H9 (cell line): ENCODE measurements around the gene IGSF9B. TPM values are rescaled to one million over a fixed set of nuclear protein-coding genes. Genes with fewer than 3 reads are reported as not detected.
A peak's percentile ranks its signal among the peaks of the same experiment; 100 is the strongest.

Source experiments
- DNase-seq: peaks from one replicate; pipeline ENCODE4 v3.0.0-alpha.2; 2017
- H2AFZ ChIP-seq: one replicate; pipeline ENCODE4 v1.6.1; 2013; ENCODE audit warnings: mild to moderate bottlenecking, low read length, control low read depth, moderate library complexity
- H2AK5ac ChIP-seq: 2 replicates; pipeline ENCODE4 v1.6.1; 2013; ENCODE audit warnings: low read length, control low read depth, mixed read lengths; ENCODE audit not compliant: insufficient read length
- H2BK120ac ChIP-seq: one replicate; pipeline ENCODE4 v1.6.1; 2013; ENCODE audit warnings: low read depth, mild to moderate bottlenecking, low read length, control low read depth, inconsistent platforms; ENCODE audit not compliant: poor library complexity, severe bottlenecking
- H2BK12ac ChIP-seq: 2 replicates; pipeline ENCODE4 v1.6.1; 2013; ENCODE audit warnings: low read length, control low read depth, mixed read lengths, low read depth; ENCODE audit not compliant: insufficient read length
- H2BK15ac ChIP-seq: 2 replicates; pipeline ENCODE4 v1.6.1; 2013; ENCODE audit warnings: low read depth, low read length, control low read depth
- H2BK20ac ChIP-seq: one replicate; pipeline ENCODE4 v1.6.1; 2013; ENCODE audit warnings: low read depth, mild to moderate bottlenecking, low read length, control low read depth, inconsistent platforms; ENCODE audit not compliant: poor library complexity, severe bottlenecking
- H2BK5ac ChIP-seq: 2 replicates; pipeline ENCODE4 v1.6.1; 2013; ENCODE audit warnings: low read length, control low read depth, mixed read lengths; ENCODE audit not compliant: insufficient read length
- H3K14ac ChIP-seq: 2 replicates; pipeline ENCODE4 v1.6.1; 2013; ENCODE audit warnings: low read length, control low read depth; ENCODE audit not compliant: insufficient read depth
- H3K18ac ChIP-seq: 2 replicates; pipeline ENCODE4 v1.6.1; 2013; ENCODE audit warnings: low read depth, mild to moderate bottlenecking, mixed read lengths, low read length, control low read depth; ENCODE audit not compliant: insufficient read length
- H3K23ac ChIP-seq: 2 replicates; pipeline ENCODE4 v1.6.1; 2013; ENCODE audit warnings: low read length, control low read depth, mixed read lengths, low read depth; ENCODE audit not compliant: insufficient read length
- H3K23me2 ChIP-seq: 2 replicates; pipeline ENCODE4 v1.6.1; 2013; ENCODE audit warnings: low read depth, mild to moderate bottlenecking, mixed read lengths, low read length, control low read depth; ENCODE audit not compliant: insufficient read length, poor library complexity, severe bottlenecking
- H3K27ac ChIP-seq: 2 replicates; pipeline ENCODE4 v1.5.1; 2013; ENCODE audit warnings: low read length, control low read depth, mixed read lengths, low read depth; ENCODE audit not compliant: insufficient read length
- H3K27me3 ChIP-seq: 2 replicates; pipeline ENCODE4 v1.6.1; 2013; ENCODE audit warnings: low read length, control low read depth, inconsistent platforms; ENCODE audit not compliant: insufficient read depth
- H3K4ac ChIP-seq: 2 replicates; pipeline ENCODE4 v1.6.1; 2013; ENCODE audit warnings: low read depth, mild to moderate bottlenecking, control low read depth, inconsistent platforms, low read length, moderate library complexity
- H3K4me1 ChIP-seq: 2 replicates; pipeline ENCODE4 v1.6.1; 2013; ENCODE audit warnings: low read length, control low read depth, inconsistent platforms; ENCODE audit not compliant: insufficient read depth
- H3K4me2 ChIP-seq: 2 replicates; pipeline ENCODE4 v1.6.1; 2013; ENCODE audit warnings: low read length, control low read depth, mixed read lengths; ENCODE audit not compliant: insufficient read length, insufficient read depth
- H3K56ac ChIP-seq: 2 replicates; pipeline ENCODE4 v1.6.1; 2013; ENCODE audit warnings: low read depth, mild to moderate bottlenecking, mixed read lengths, low read length, control low read depth; ENCODE audit not compliant: insufficient read length
- H3K79me1 ChIP-seq: 2 replicates; pipeline ENCODE4 v1.6.1; 2013; ENCODE audit warnings: low read depth, mild to moderate bottlenecking, moderate library complexity, low read length, control low read depth, inconsistent platforms; ENCODE audit not compliant: insufficient read depth, poor library complexity, severe bottlenecking
- H3K79me2 ChIP-seq: 2 replicates; pipeline ENCODE4 v1.6.1; 2013; ENCODE audit warnings: low read length, control low read depth, inconsistent platforms; ENCODE audit not compliant: insufficient read depth
- H3K9ac ChIP-seq: 2 replicates; pipeline ENCODE4 v1.6.1; 2013; ENCODE audit warnings: low read length, control low read depth, mixed read lengths; ENCODE audit not compliant: insufficient read length; ENCODE audit errors: extremely low read depth
- H3K9me3 ChIP-seq: one replicate; pipeline ENCODE4 v1.6.1; 2013; ENCODE audit warnings: low read depth, low read length, inconsistent platforms; ENCODE audit not compliant: control insufficient read depth
- H3T11ph ChIP-seq: one replicate; pipeline ENCODE4 v1.6.1; 2013; ENCODE audit warnings: mild to moderate bottlenecking, low read length, control low read depth, inconsistent platforms
- H4K20me1 ChIP-seq: one replicate; pipeline ENCODE4 v1.6.1; 2013; ENCODE audit not compliant: control insufficient read depth, insufficient read length, insufficient read depth
- H4K5ac ChIP-seq: 2 replicates; pipeline ENCODE4 v1.6.1; 2013; ENCODE audit warnings: low read depth, mild to moderate bottlenecking, mixed read lengths, low read length, control low read depth; ENCODE audit not compliant: insufficient read length
- H4K8ac ChIP-seq: replicated peaks from 2 replicates; pipeline ENCODE4 v1.6.1; 2013; ENCODE audit warnings: low read length, control low read depth, mixed read lengths, low read depth; ENCODE audit not compliant: insufficient read length
- H4K91ac ChIP-seq: 2 replicates; pipeline ENCODE4 v1.6.1; 2013; ENCODE audit warnings: low read depth, mild to moderate bottlenecking, moderate library complexity, mixed read lengths, low read length, control low read depth; ENCODE audit not compliant: insufficient read length
- H3K27ac Mint-ChIP-seq, 3 experiments: 2 replicates in 2 of 3; 3 replicates in 1 of 3; pipeline ENCODE4 v1.8.0; 2020 to 2021; ENCODE audit warnings: mixed read lengths in 3 of 3, mild to moderate bottlenecking in 1 of 3, moderate library complexity in 1 of 3
- H3K27me3 Mint-ChIP-seq: 2 replicates; pipeline ENCODE4 v1.8.0; 2021; ENCODE audit warnings: low read depth, mild to moderate bottlenecking, moderate library complexity, mixed read lengths
- H3K36me3 Mint-ChIP-seq, 3 experiments: 2 replicates in 2 of 3; 3 replicates in 1 of 3; pipeline ENCODE4 v1.8.0; 2020 to 2021; ENCODE audit warnings: low read depth in 3 of 3, mixed read lengths in 3 of 3; ENCODE audit not compliant: insufficient read depth in 1 of 3
- H3K4me1 Mint-ChIP-seq, 2 experiments: 2 replicates each; pipeline ENCODE4 v1.8.0; 2020; ENCODE audit warnings: mixed read lengths in 2 of 2
- H3K4me3 Mint-ChIP-seq, 2 experiments: 2 replicates in 1 of 2; 3 replicates in 1 of 2; pipeline ENCODE4 v1.8.0; 2020 to 2021; ENCODE audit warnings: mild to moderate bottlenecking in 2 of 2, mixed read lengths in 2 of 2, moderate library complexity in 1 of 2
- H3K9me3 Mint-ChIP-seq, 2 experiments: 2 replicates in 1 of 2; 3 replicates in 1 of 2; pipeline ENCODE4 v1.8.0; 2020; ENCODE audit warnings: mild to moderate bottlenecking in 2 of 2, mixed read lengths in 2 of 2, moderate library complexity in 1 of 2
- CTCF ChIP-seq: fragments of 200-600 bp; sonication (generic); conservative IDR thresholded peaks from 3 replicates; pipeline ENCODE4 v1.8.0; 2021; ENCODE audit warnings: antibody characterized with exemption, mild to moderate bottlenecking
- WGBS: extraction: QIAGEN DNeasy Blood & Tissue Kit; methylation state at CpG from one replicate; pipeline ENCODE4 v1.1.7; 2013; ENCODE audit warnings: missing lambda C conversion rate, low lambda C conversion rate, mixed read lengths; ENCODE audit not compliant: insufficient read length; ENCODE audit errors: extremely low coverage; 5-methylcytosine and 5-hydroxymethylcytosine counted together
- total RNA-seq: library from RNA; stranded (reverse); gene quantifications from 2 replicates; pipeline ENCODE4 v1.2.1, GENCODE V29; 2021

Gene IGSF9B
- total RNA-seq, 1 experiment from 2014 or later, result 25.7 TPM

DNA sequence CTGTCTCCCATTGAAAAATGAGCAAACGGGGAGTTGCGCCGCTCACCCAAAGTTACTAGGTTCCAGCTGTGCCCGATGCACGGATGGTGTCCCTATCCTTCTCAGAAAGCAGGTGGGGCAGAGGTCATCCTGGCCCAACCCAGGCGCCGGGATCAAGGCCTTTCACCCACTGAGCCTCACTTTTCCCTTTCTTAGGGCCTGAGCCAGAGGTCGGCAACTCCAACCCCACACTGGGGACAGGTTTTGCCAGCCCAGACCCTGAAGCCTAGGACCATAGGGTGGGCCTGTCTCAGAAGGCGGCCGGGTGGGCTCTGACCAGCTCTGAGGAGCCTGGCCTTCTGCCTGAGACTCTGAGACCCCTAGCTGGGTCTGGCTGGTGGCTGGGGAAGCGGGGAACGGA lies 6.3 kb downstream of the IGSF9B start:
- peaks cover 1% of the 10 kb centered on the region; the same call in 1 of the 2 replicates for H3K27me3 ChIP-seq
- no peaks in the 10 kb centered on the region for H3K79me1 ChIP-seq
- no peak overlapping the region for H4K8ac ChIP-seq
- H3K27ac ChIP-seq, result no peak overlapping the region
- no peaks in the 10 kb centered on the region for H3K9me3 ChIP-seq
- Mint-ChIP-seq H3K36me3 (peaks cover under 1 to 5% (median under 1%) of the 10 kb centered on the region in 3 experiments; a peak in 3 of 7 replicates), H3K27ac (no peak overlapping the region), H3K9me3 (no peaks in the 10 kb centered on the region), H3K4me3 (peak overlapping the region in 1 of 2 experiments; percentile 72; a peak in 2 of 5 replicates), H3K27me3 (peaks cover 21% of the 10 kb centered on the region), H3K4me1 (peaks cover 68 to 90% of the 10 kb centered on the region in 2 experiments)
- no peak overlapping the region for H4K5ac ChIP-seq
- peaks cover 19% of the 10 kb centered on the region; the same call in 1 of the 2 replicates for H3K4me1 ChIP-seq
- H4K91ac ChIP-seq, result no peak overlapping the region
- DNase-seq, result no peak
- H3T11ph ChIP-seq, result no peak overlapping the region
- H2BK12ac ChIP-seq, result no peak overlapping the region
- no peak overlapping the region for H3K4me2 ChIP-seq
- no peak overlapping the region for H3K23ac ChIP-seq
- H2BK20ac ChIP-seq, result no peak overlapping the region
- no peak overlapping the region for H3K9ac ChIP-seq
- H2BK120ac ChIP-seq, result no peak overlapping the region
- H3K14ac ChIP-seq, result no peak overlapping the region
- peaks cover 5% of the 10 kb centered on the region for H3K23me2 ChIP-seq
- WGBS, result no CpG with 5 or more reads among the region's 12 CpGs
- no peak overlapping the region for H3K18ac ChIP-seq
- no peak overlapping the region for H3K56ac ChIP-seq
- H2BK15ac ChIP-seq, result no peak overlapping the region
- H3K4ac ChIP-seq, result no peak overlapping the region
- peaks cover 2% of the 10 kb centered on the region; the same call in 1 of the 2 replicates for H3K79me2 ChIP-seq
- no peak overlapping the region for H2AK5ac ChIP-seq
- no peak for TF ChIP-seq CTCF
- H4K20me1 ChIP-seq, result peaks cover 7% of the 10 kb centered on the region
- H2BK5ac ChIP-seq, result no peak overlapping the region
- no peak overlapping the region for H2AFZ ChIP-seq
